Measurements from ENCODE around the gene PRSS16. TPM values are rescaled to one million over a fixed set of nuclear protein-coding genes. Genes with fewer than 3 reads are reported as not detected.

PRSS16 gene
- total RNA-seq, 6 donors from 2014 or later, result 11.9 to 21.0 (median 14.6) TPM

DNA sequence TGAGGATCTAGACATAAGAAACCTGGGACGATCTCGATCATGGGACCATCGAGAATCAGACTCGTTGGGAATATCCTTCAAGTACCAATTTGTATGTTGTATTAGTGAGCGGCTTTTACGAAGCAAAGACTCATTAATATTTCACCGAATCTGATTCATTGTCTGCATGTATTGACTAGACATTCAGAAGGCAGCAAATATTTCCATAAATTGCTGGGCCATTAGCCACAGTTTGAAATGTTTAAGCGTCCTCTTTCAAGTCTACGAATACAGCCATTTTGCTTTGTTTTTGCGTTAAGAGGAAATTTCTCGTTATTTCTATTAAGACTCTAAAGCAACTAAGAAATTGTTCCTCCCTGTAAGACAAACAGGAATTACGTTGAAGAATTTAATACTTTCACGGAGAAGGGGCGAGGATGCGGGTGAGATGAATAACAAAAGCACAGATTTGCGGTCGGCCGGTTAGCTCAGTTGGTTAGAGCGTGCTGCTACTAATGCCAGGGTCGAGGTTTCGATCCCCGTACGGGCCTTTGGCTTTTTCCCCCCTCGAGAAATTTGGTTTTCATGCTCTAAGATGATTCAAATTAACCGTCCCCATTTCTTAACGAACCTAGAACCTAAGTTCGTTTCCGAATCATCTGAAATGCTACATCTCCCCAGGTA is 46.1 kb downstream of the PRSS16 start:
- Histone ChIP-seq H3K4me3 (no peak overlapping the region), H3K36me3 (no peaks in the 10 kb centered on the region), H3K4me1 (peaks cover 0 to 2% (median 0%) of the 10 kb centered on the region in 4 donors), H3K9me3 (peaks cover 0 to 20% (median 15%) of the 10 kb centered on the region in 4 donors), H3K27ac (no peak overlapping the region), H3K27me3 (peaks cover 0 to 46% (median 21%) of the 10 kb centered on the region in 4 donors)
- DNase-seq, result no peak
- WGBS, 2 donors, result 22 to 27% methylated on average over 28 of the region's 28 CpGs
- ATAC-seq (ENCODE audit: low FRiP score in 2 of 2), result no peak
- TF ChIP-seq POLR2AphosphoS5 (IDR thresholded peaks at IDR 0.05), result no peak
- TF ChIP-seq EP300 (IDR thresholded peaks at IDR 0.05), result no peak
- TF ChIP-seq, protein P1, sequence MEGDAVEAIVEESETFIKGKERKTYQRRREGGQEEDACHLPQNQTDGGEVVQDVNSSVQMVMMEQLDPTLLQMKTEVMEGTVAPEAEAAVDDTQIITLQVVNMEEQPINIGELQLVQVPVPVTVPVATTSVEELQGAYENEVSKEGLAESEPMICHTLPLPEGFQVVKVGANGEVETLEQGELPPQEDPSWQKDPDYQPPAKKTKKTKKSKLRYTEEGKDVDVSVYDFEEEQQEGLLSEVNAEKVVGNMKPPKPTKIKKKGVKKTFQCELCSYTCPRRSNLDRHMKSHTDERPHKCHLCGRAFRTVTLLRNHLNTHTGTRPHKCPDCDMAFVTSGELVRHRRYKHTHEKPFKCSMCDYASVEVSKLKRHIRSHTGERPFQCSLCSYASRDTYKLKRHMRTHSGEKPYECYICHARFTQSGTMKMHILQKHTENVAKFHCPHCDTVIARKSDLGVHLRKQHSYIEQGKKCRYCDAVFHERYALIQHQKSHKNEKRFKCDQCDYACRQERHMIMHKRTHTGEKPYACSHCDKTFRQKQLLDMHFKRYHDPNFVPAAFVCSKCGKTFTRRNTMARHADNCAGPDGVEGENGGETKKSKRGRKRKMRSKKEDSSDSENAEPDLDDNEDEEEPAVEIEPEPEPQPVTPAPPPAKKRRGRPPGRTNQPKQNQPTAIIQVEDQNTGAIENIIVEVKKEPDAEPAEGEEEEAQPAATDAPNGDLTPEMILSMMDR (IDR thresholded peaks at IDR 0.05), result no peak
- TF ChIP-seq POLR2A (IDR thresholded peaks at IDR 0.05), result no peak

DNA sequence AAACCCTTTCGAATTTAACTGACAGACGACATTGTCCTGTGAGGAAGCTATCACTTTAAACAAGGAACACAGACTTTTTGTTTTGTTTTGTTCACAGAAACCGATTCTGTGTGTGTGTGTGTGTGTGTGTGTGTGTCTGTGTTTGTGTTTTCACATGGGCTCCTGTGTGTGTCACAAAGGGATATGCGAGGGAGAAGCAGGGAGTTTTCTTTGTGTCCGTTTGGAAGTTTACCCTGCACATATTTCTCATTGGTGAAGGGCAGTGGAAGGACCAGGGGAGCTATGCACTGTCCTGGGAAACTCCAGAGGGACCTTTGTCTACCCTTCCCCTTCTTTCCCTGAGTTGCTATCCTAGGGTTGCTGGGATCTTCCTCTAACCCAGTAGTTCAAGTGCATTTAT is 46.9 kb downstream of the PRSS16 start:
- Histone ChIP-seq H3K36me3 (no peaks in the 10 kb centered on the region), H3K27me3 (peaks cover 0 to 46% (median 19%) of the 10 kb centered on the region in 4 donors), H3K4me3 (no peak overlapping the region), H3K27ac (no peak overlapping the region), H3K4me1 (peaks cover 0 to 2% (median 0%) of the 10 kb centered on the region in 4 donors), H3K9me3 (peaks cover 0 to 20% (median 13%) of the 10 kb centered on the region in 4 donors)
- 16 to 17% methylated on average over 5 of the region's 5 CpGs for WGBS, 2 donors
- ATAC-seq (ENCODE audit: low FRiP score in 2 of 2) (no peak), DNase-seq (no peak)
- TF ChIP-seq EP300 (IDR thresholded peaks at IDR 0.05), result no peak
- TF ChIP-seq POLR2A (IDR thresholded peaks at IDR 0.05), result no peak
- TF ChIP-seq, protein P1 (IDR thresholded peaks at IDR 0.05), result no peak
- no peak for TF ChIP-seq POLR2AphosphoS5 (IDR thresholded peaks at IDR 0.05)

DNA sequence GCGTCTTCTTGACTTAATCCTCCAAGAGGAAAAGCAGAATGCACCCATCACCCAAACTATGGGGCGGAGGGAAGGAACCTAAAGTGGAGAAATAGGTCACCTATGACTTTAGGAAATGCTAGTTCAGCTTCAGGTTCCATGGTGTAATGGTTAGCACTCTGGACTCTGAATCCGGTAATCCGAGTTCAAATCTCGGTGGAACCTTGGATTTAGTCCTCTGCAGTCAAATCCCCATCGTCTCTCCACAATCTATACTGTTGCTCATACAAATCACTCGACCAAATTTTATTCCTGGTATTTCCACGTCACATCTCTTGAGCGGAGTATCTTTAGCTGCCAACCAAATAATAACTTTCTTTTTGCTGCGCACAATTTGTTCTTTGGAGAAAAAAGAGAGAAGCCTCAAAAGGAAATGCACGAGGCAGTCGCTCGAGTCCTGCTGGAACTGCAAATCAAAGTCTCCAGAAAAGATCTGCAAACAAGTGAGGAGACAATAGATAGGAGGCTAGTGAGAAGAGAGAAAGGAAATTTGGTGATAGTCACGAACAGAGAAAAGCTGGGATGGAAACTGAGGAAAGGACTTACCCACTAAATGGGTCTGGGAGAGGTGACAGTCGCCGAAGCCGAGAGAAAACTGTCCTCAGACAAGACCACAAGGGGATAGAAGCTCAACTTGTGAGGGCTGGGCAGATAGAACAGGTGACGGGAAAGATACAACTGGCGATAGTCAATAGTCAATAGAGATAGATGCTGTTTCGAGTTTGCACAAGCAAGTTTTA is 48.0 kb downstream of the PRSS16 start:
- H3K9me3 ChIP-seq, result peaks cover 0 to 20% (median 12%) of the 10 kb centered on the region in 4 donors
- H3K4me3 ChIP-seq, result no peak overlapping the region

DNA sequence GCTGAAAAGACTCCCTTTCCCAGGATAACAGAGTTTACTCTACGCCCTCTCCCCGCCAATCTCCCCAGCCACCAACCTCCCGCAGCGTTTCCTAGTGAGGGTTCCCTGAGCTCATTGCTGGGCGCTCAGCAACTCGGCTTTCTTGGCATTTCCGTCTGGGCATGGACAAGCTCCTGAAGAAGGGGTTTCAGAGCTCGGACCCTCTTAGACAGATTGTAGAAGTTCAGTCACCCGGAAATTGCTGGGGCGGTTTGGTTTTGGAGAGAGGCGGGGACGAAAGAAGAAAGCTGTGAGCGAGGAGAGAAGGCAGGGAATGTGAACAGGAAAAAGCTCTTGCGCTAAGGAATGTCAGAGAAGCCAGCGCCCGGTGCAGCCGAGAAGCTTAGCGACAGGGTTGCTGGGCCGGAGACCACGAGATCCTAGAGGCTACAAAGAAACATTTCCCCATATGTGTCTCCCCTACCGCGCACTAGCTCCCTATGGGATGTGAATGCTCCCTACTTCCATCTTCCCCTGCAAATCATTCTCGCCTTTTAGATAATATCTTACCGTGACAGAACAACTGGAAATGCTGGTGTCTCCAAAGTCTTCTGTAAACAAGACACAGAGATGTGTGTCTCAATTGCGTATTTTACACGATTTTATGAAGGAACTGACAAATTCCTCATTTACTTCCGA is 48.7 kb downstream of the PRSS16 start:
- 8 to 10% methylated on average over 27 of the region's 27 CpGs for WGBS, 2 donors
- no peaks in the 10 kb centered on the region for H3K36me3 ChIP-seq
- peaks cover 0 to 34% (median 15%) of the 10 kb centered on the region in 4 donors for H3K27me3 ChIP-seq
- H3K9me3 ChIP-seq, result peaks cover 0 to 15% (median 7%) of the 10 kb centered on the region in 4 donors
- no peak overlapping the region for H3K4me3 ChIP-seq
- DNase-seq (no peak), ATAC-seq (ENCODE audit: low FRiP score in 2 of 2) (no peak)
- TF ChIP-seq EP300 (IDR thresholded peaks at IDR 0.05) (no peak), POLR2A (IDR thresholded peaks at IDR 0.05) (no peak), POLR2AphosphoS5 (IDR thresholded peaks at IDR 0.05) (no peak)
- TF ChIP-seq, protein P1 (IDR thresholded peaks at IDR 0.05), result no peak
- H3K4me1 ChIP-seq, result no peaks in the 10 kb centered on the region
- no peak overlapping the region for H3K27ac ChIP-seq

More for the DNA sequence above, 48.0 kb downstream of the PRSS16 start:
- Histone ChIP-seq H3K27ac (no peak overlapping the region), H3K4me1 (no peaks in the 10 kb centered on the region), H3K36me3 (no peaks in the 10 kb centered on the region), H3K27me3 (peaks cover 0 to 39% (median 18%) of the 10 kb centered on the region in 4 donors)
- no peak for DNase-seq
- no peak for ATAC-seq (ENCODE audit: low FRiP score in 2 of 2)
- WGBS, 2 donors, result 11 to 12% methylated on average over 20 of the region's 20 CpGs
- no peak for TF ChIP-seq POLR2A (IDR thresholded peaks at IDR 0.05)
- TF ChIP-seq, protein P1 (IDR thresholded peaks at IDR 0.05), result no peak
- no peak for TF ChIP-seq EP300 (IDR thresholded peaks at IDR 0.05)
- no peak for TF ChIP-seq POLR2AphosphoS5 (IDR thresholded peaks at IDR 0.05)
